GM19240 (cell line): ENCODE data around the gene PTMA.
A peak's percentile ranks its signal among the peaks of the same experiment; 100 is the strongest.

Experiments used
- DNase-seq: peaks from one replicate; pipeline ENCODE4 v3.0.0; 2011; ENCODE audit warnings: low spot score; ENCODE audit not compliant: insufficient read length

PTMA gene

GRCh38 chr2:231676243-231676642 lies 32.1 kb upstream of the PTMA start:
- DNase-seq: no peak

DNA sequence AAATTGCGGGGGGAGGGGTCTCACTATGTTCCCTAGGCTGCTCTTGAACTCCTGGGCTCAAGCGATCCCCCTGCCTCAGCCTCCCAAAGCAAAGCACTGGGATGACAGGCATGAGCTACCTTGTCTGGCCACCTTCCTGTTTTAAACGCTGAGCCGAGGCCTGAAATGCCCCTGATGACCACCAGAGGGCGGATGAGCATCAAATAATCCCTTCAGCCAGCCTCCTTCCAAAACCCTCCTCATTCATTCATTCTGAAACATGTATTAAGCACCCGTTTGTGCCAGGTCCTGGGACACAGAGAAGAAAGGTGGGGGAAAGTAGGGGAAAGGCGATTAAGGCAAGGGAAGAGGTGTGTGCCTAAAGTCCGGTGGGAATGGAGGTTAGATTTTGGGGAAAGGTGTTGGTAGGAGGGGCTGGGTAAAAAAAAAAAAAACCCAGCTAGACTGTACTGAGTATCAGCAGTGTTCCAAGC lies 30.7 kb upstream of the PTMA start:
- peak; percentile 76 for DNase-seq

DNA sequence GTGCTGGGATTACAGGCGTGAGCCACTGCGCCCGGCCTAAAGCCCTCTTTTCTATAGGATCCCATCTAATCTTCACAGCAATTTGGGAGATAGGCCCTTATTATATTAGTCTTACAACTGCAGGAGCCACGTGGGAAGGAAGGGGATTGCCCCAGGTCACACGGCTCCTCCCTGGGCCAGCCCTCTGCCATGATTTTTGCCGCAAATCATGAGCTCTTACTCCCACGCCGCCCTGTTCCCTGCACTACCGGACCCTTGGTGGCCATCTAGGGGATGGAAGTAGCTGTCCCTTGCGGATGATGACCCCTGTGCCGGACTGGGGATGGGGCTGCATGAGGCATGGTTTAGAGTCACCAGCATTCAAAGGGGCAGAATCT lies 28.4 kb upstream of the PTMA start:
- no peak for DNase-seq

DNA sequence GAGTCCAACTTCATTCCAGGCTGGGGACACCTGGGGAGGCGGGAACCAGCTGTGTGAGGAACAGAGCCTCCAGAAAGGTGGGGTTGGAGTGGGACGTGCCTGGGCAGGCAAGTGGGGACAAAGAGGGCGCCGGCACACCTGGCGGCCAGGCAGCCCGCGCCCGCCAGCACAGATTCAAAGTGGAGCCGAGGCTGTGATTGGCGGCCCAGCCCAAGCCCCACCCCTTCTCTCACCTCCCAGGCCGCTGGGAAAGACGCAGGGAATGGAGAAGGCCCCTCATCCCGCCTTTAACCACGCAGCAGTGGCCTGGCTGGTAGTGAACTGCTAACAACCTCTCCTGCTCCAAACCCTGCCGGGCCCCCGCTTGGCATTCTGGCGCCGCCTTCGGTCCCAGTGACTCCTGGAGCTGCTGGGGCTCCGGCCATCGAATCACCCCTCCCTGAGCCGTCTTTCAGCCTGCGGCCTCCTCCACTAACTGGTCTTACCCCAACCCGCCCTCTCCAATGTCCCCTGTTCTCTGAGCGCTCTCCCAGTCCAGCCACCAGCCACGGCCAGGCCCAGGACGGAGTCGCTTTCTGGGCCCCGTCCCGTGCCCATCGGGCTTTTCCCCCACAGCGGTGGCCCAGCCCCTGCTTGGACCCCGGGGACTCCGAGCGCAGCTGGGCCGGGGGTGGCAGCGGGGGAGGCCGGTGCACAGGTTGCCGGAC lies 27.9 kb upstream of the PTMA start:
- DNase-seq: no peak

DNA sequence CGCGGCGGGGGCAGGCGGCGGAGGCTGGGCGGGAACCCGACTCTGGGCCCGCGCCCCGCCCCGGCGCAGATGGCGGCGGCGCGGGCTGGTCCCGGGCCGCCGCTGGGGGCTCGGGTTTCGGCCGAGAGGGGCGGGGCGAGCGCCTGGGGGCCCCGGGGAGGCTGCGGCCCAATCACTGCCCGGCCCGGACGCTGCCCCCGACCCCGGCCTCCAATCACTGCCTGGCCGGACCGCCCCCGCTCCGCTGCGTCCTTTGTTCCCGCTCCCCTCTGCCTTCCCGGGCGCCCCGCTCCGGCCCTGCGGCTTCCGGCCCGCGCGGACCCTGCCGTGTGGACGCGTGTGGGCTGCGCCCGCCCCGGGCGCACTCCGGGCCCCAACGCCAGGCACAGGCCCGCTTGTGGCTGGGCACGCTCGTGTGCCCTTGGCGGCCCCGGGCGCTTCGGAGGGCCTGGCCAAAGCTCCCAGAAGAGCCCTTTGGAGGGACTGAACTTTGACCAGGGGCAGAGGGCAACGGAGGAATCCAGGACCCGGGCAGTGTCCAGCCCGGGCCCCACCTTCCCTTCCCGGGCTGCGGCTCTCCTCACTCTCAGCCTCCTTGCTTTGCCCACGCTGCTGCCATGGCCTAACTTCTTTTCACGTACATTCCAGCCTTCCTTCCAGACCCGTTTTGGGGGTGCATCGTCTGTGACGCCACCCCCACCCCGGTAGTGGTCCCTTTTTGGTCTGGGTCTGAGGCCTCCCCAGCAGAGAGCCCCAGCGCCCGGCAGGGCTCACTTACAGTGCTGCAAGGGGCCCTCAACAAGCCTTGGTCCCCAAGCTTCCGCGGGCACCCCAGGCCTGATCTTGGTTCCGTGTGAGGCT lies 27.1 kb upstream of the PTMA start:
- peak; percentile 50 for DNase-seq

DNA sequence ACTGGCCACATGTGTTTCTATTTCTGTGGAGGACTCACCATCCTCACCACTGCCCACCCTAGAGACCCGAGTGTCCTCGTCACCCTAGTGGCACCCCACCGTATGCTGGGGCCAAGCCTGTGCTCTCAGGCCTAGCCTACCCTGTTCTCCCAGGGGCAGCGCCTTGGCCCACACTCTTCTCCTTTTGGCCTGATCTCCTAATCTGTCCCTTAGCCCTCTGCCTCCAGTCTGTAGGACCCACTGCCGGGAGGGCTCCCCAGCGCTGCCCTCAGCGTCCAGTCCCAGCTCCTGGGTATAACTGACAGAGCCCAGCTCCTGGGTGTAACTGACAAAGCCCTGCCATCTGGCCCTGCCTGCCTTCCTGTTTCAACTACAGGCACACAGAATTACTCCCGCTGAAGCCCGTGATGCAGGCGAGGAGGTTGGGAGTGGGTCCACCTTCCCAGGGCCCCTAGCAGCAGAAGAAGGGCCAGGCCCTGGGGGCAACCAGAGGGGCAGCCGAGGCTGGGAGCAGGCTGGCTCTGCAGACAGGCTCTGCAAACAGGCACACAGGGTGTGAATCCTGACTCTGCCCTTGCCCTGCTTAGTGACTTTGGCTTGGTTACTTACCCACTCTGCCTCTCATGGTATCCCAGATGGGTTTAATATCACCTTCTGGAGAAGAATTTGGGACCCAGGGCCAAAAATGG lies 25.6 kb upstream of the PTMA start:
- no peak for DNase-seq

GRCh38 chr2:231683292-231684235 lies 24.8 kb upstream of the PTMA start:
- no peak for DNase-seq

- no peak for DNase-seq
These were observed 23.8 kb upstream of the PTMA start for GRCh38 chr2:231684314-231685223.

DNA sequence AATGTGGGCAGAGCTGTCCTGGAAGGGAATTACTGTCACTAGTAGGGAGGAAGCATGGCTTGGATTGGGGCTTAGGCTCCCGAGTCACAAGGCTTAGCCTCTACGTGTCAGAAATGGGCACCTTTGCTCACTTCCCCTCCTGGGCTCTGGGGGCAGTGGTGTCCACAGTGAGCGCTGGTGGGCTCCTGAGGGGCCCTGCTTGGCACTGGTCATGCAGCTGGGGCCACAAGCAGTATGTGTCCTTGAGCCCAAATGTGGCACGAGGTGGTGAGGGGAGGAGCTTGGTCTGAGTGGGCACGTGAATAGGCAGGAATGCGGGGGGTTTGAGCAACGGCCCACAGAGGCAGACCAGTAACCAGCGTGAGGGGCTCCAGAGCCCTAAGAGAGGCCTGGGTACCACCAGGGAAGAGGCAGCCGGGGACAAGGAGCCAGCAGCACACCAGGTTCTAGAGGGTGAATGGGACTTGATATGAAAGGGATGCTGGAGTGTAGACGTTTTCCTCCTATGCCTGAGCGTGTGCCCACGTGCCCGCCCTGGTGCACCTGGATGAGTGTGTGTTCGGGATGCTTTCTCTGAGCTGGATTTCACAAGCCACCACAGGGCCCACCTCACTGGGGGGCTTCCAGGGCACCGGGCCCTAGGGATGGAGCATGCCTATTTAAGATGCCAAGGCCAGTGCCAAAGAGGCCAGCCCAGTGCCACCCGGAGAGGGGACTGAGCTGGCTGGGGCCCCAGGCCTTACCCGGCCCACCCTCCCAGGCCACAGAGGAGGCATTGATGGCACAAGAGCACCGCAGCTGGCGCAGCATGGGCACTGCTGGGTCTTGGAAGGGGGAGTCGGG lies 22.8 kb upstream of the PTMA start:
- no peak for DNase-seq

DNA sequence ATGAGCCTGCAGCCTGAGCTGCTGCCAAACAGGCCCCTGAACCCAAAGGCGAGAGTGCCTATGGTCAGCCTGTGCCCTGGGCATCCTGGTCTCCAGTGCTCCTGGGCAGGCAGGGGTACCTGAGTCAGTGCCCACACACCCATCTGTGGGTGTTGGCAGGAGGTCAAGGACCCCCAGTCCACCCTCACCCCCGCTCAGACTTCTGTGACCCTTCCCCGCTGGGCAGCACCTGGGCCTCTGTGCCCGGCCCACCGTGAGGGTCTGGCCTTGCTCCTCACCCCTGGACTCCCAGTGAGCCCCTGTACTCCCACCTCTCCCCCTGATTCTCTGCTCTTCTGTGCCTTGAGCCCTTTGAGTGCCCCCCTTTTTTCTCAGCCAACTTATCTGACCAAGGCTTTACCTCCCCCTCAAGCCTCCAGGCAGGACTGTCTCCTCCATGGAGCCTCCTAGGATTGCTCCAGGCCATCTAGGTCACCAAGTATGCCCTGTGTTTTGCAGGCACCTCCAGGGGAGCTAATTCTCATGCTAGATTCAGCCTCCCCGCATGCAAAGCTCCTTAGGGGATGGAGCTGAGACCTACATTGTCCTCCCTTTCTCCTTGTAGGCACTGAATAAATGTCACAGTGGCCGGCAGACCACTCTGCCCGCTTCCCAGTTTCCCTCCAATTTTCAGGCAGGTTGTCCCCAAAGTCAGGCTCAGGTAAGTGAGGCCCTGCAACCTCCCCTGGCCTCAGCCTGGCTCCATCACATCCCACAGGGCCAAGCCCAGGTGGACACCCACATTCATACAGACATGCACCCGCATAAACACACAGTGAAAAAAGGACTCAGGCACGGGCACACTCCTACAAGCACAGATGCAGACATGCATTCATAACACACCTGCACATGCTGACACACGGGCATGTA lies 21.9 kb upstream of the PTMA start:
- no peak for DNase-seq

DNA sequence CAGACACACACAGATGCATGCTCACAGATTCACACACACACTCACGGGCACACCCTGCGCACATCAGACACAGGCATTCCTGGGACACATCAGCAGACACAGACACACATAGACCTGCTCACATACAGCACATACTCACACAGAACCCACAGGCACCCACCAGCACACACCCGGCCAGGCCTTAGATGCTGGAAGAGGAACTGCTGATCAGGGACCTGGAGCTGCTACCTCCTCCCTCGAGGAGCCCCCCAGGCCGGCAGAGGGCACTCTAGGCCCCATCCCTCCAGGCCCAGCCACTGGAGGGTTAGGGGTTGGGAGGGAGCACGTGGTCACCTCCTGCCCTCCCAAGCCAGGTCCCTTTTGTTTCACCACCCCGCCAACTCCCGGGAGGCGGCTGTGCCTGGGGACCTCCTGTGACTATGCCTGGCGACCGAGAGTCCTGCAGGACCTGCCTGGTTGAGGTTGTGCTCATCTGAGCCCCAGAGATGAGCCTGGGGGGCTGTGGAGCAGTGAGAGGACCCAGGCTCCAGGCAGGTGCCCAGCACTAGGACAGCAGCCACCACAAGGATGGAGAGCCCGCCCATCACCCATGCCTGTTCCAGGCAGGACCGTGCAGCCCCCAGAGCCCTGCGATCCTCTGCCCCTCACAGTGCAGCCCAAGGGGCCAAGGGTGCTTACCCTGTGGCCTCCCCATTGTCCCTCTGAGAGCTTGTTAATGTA lies 21.0 kb upstream of the PTMA start:
- peak; percentile 78 for DNase-seq

DNA sequence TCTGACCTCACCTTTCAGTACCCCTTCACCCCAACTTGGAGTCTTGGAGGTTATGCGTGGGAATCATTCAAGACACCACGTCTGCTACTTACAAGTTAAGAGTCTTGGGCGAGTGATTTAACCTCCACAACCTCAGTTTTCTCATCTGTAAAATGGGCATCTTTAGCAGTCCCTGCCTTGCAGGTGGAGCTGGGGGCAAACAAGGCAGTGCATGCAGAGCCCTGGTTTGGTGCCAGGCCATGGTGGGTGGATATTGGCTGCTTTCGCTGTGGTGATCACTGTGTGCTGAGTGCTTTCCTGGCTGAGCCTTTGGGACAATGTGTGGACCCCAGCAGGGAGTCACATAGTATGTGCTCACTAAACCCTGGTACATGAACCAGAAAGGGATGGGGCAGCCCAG lies 20.4 kb upstream of the PTMA start:
- DNase-seq: no peak

- DNase-seq: no peak
These were observed 19.6 kb upstream of the PTMA start for GRCh38 chr2:231688719-231689118.

- DNase-seq: no peak
These were observed 19.0 kb upstream of the PTMA start for GRCh38 chr2:231689124-231689893.

GRCh38 chr2:231691251-231691772 lies 17.0 kb upstream of the PTMA start:
- DNase-seq: no peak

DNA sequence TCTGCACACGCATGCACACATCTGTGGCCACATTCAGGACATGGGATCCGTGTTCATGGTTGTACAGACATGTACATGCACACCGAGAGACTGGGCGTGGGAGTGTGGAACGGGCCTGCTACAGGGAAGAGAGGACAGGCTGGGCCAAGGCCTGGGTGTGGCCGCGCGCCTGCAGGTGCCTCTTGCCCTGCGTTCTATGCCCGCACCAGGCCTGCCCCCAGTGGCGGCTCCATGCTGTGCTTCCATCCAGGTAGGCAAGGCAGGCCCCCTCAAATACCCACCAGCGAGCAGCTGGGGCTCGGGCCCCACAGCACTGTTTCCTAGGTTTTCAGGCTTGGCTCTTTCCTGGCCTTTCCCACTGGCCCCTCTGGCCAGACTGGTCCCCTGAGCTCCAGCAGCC lies 15.5 kb upstream of the PTMA start:
- DNase-seq: no peak
